NOMO-1 (cell line): ENCODE data around the gene ALG13.
"Not testable (repeated sequence)": the region's sequence is repeated elsewhere in the genome, so short reads cannot be mapped to it uniquely, and the experiment has no call there.

Source experiments
- DNase-seq, 2 experiments: peaks; one replicate each; lab custom pipeline; 2025; ENCODE audit not compliant: unreplicated experiment in 2 of 2; lab: John Stamatoyannopoulos, UW

ALG13 gene

GRCh38 chrX:111680988-111681779 lies at the start of gene ALG13:
ALG13 (plus strand) TSS chrX:111681170; CDS start chrX:111681219, 49 bp downstream.
- DNase-seq, result peak; percentile 72 to 78

DNA sequence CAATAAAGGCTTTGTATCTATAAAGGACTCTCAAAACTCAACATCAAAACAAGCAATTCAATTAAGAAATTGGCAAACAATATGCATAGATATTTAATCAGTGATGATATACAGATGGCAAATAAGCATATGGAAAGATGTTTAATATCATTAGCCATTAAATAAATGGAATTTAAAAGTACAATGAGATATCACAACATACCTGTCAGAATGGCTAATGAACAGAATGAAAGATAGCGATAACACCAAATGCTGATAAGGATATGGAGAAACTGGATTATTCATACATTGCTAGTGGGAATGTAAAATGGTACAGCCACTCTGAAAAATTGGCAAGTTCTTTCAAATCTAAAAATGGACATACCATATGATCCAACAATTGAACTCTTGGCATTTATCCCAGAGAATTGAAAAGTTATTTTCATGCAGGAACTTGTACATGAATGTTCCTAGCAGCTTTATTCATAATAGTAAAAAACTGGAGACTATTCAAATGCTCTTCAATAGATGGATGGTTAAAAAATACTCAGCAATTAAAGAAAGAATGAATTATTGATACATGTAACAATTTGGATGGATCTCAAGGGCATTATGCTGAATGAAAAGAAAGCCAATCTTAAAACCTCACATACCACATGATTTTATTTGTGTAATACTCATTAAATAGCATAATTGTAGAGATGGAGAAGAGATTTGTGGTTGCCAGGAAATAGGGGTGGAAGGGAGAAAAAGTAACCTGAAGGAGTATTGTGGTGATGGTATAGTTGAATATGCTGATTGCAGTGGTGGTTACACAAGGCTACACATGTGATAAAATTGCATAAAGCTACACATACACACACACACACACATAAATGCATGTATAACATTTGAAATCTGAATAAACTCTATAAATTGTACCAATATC lies 45.9 kb upstream of the ALG13 start:
- no peak for DNase-seq

- DNase-seq, result no peak
These were observed 39.0 kb upstream of the ALG13 start for GRCh38 chrX:111641969-111642368.

GRCh38 chrX:111645165-111645564 lies 35.8 kb upstream of the ALG13 start:
- not testable (repeated sequence) for DNase-seq

- no peak for DNase-seq
These were observed 35.4 kb upstream of the ALG13 start for GRCh38 chrX:111645607-111646006.

DNA sequence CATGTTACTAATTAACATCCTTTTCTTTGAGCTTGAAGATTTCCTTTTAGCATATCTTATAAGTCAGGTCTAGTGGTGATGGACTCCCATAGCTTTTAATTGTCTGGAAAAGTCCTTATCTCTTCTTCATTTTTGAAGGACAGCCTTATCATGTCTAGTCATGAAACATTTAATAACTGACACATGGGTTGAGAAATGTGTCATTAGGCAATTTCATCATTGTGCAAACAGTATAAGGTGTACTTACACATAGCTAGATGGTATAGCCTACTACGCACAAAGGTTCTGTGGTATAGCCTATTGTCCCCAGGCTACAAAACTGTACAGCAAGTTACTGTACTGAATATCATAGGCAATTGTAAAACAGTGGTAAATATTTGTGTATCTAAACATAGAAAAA lies 34.5 kb upstream of the ALG13 start:
- DNase-seq, result no peak

DNA sequence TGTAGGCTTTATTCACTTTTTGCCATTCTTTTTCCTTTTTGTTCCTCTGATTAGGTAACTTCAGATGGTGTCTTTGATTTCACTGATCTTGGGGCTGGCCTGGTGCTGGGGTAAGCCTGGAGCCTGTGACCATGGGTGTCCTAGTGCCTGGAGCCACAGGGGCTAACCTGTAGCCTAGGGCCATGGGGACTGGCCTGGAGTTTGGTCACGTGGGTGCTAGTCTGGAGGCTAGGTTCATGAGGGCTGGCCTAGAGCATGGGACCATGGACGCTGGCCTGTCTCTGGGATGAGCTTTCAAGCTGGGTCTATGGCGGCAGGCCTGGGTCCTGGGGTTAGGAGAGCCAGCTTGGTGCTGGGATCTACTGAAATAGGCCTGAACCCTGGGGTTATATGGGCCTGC lies 32.2 kb upstream of the ALG13 start:
- no peak for DNase-seq

GRCh38 chrX:111649638-111650037 lies 31.3 kb upstream of the ALG13 start:
- DNase-seq, result no peak

GRCh38 chrX:111650845-111651244 lies 30.1 kb upstream of the ALG13 start:
- DNase-seq, result no peak

- DNase-seq, result peak in 1 of 2 experiments; percentile 2
These were observed 28.3 kb upstream of the ALG13 start for GRCh38 chrX:111652719-111653118.

DNA sequence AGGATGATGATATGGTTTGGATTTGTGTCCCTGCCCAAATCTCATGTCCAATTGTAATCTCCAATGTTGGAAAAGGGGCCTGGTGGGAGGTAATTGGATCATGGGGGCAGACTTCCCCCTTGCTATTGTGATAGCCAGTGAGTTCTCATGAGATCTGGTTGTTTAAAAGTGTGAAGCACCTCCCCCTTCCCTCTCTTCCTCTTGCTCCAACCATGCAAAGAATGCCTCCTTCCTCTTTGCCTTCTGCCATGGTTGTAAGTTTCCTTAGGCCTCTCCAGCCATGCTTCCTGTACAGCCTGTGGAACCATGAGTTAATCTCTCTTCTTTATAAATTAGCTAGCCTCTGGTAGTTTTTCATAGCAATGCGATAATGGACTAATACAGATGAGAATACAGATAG lies 19.7 kb upstream of the ALG13 start:
- peak in 1 of 2 experiments; percentile 2 for DNase-seq

- peak; percentile 25 to 41 for DNase-seq
These were observed 18.7 kb upstream of the ALG13 start for GRCh38 chrX:111662292-111662691.

DNA sequence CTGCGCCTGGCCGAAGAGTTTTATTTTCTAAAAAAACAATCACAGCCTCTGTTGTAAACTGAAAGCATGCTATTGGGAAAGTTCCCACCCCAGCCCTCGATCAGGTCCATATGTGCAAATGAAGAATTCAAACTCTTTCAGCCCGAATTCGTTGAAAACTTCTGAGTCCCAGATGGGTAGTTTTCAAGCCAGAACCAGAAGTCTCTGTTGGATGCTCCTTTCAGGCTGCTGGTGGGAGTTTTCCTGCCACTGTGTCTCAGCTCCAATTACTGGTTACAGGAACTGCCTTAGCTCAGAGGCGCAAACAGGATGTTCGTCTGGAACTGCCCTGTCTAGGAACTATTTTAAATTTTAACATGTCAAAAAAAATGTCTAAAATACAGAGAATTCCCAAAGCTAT lies 9.3 kb upstream of the ALG13 start:
- no peak for DNase-seq

DNA sequence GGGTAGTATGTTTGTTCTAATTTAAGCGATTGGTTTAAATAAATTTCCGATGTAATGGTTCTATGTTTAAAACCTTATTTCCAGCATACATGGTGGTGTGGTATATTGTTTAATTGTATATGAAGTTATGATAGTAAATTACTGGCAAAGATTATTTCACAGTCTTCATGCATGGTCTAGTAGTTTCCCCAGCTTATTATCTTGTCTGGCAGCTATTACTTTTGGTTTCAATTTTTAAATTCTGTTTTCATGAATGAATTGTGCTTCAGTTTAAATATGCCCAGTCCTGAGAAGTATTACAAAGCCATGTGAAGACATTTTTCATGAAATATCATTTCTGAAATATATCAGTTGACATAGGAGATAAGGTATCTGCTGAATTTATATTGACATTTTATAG lies 6.3 kb downstream of the ALG13 start:
- no peak for DNase-seq

GRCh38 chrX:111695297-111695880 lies 14.4 kb downstream of the ALG13 start:
- DNase-seq, result no peak

DNA sequence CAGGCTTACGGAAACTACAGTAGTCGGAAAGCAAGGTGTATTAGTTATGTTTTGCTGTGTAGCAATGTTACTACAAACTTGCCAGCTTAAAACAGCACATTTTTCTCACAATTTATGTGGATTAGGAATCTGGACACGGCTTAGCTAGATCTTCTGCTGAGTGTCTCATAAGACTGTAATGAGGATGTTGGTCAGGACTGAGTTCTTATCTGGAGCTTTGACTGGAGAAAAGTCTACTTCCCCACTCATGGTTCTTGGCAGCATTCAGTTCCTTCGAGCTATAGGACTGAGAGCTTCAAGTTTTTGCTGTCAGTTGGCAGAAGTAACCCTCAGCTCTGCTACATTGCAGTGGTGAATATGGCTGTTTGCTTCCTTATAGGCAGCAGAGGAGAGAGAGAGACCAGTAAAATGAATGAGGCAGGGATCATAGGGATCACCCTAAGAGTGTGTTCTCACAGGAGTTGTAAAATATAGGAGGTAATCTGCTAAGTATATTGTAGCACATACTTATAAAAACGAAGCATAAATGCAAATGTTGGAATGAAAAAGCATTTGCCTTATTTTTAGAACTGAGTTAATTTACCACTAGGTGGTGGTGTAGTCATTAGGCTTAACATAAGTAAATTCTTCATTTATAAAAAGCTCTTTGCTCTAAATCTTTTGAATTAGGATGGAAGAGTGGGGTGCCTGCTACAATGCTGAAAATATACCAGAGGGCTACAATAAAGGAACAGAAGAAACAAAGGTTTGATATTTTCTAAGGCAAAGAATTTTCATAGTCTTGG lies 38.6 kb downstream of the ALG13 start:
- DNase-seq, result peak in 1 of 2 experiments; percentile 6

DNA sequence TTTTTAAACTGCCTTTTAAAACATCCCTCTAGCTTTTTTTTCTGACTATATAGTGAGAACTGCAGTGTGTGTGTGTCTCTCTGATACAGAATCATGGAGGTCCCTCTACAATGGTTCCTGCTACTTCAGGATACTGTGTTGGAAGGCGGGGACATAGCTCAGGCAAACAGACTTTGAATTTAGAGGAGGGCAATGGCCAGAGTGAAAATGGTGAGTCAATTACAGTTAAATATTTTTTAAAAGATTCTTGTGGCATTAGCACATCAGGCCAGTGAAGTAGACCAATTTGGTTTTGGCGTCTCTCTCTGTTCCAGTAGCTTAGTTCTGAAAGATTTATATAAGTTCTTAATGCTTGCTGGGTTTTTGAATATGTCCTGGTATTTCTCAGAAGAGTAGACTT lies 47.1 kb downstream of the ALG13 start:
- no peak for DNase-seq

DNA sequence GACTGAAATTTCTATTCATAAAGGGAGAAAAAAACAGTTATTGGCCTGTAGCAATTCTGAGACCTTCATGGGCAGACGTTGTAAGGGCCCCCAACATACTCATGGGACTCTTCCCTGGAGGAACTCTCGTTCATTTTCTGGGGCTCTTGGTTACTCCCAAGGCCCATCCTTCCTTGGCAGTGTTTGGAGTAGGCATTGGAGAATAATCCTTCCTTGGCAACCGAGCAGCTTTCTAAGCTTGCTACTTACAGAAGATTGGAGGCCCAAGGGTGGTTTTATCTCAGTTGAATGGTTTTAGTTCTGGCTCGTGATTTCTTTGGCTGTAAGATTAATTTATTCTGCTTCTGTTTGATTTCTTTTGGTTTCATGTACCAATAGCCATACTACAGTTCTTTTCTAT lies 50.4 kb downstream of the ALG13 start:
- no peak for DNase-seq

GRCh38 chrX:111736571-111736970 lies 55.6 kb downstream of the ALG13 start:
- no peak for DNase-seq

- no peak for DNase-seq
These were observed 61.0 kb downstream of the ALG13 start for GRCh38 chrX:111742018-111742417.

DNA sequence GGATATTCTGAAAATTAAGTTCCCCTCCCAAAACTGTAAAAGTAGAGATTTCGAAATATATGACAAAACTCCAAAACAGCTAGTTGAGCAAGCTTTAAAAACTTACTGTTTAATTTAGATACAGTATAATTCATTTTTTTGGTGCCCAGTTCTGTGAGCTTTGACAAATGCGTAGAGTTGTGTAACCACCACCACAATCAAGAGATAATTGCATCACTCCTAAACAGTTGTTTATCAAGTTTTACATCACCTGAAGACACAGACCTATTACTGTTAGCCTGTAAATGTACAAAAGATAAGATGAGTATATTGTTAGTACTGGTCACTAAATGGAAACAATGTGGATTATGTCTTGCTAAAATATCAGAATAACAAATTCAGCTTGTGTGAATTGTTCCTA lies 62.3 kb downstream of the ALG13 start:
- no peak for DNase-seq
